Hindlimb muscle (tissue), 1 donor: ENCODE measurements around the gene FBXL15. TPM values are rescaled to one million over a fixed set of nuclear protein-coding genes. Genes with fewer than 3 reads are reported as not detected.
A peak's percentile ranks its signal among the peaks of the same experiment; 100 is the strongest.

ENCODE experiments used
- DNase-seq: peaks from one replicate; pipeline ENCODE4 v3.0.0-alpha.2; 2013
- polyA plus RNA-seq: library from polyadenylated mRNA; unstranded; fragments of 120-200 nt; gene quantifications from one replicate; pipeline ENCODE4 v1.2.1, GENCODE V29; 2013; ENCODE audit not compliant: insufficient read length

The FBXL15 gene
- polyA plus RNA-seq: 6.9 TPM

DNA sequence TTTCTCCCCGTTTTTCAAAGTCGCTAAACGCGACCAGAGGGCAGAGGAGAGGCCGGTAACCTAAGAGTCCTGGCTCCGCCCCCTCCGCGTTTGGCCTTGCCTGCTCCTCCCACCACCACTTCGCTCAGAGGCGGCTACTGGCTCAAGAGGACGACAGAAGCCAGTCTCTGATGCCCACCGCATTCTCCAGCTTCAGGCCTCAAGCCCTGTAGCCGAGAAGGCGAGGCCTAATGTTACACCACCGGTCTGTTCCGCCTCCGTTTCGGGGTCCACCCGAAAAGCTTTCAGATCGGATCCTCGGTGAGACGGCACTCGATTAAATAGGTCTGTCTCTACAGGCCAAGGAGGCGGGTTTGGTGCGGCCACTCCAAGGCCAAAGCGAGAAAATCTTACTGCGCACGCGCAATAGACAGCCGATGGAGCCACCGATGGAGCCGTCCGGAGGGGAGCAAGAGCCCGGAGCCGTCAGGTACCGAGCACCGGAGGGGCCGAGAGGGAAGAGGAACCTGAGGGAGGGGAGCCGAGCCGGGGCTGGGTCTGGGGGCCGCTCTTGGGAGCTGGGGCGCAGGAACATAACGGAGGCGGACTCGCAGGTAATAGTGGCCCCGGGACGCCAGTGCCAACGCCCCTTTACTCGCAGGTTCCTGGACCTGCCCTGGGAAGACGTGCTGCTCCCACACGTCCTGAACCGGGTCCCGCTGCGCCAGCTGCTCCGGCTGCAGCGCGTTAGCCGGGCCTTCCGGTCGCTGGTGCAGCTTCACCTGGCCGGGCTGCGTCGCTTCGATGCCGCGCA is at the start of gene FBXL15:
Gene FBXL15 (plus strand): TSS at position 123 of the 793 bp plus-strand sequence. CDS start 294 bp downstream, at position 417.
- DNase-seq: peak; percentile 96

GRCh38 chr10:102371295-102371694 is 49.3 kb upstream of the FBXL15 start:
- no peak for DNase-seq

GRCh38 chr10:102375250-102375649 is 45.4 kb upstream of the FBXL15 start:
- no peak for DNase-seq

GRCh38 chr10:102375867-102376266 is 44.8 kb upstream of the FBXL15 start:
- DNase-seq: no peak

GRCh38 chr10:102376901-102377300 is 43.7 kb upstream of the FBXL15 start:
- DNase-seq: no peak

- no peak for DNase-seq
Observed at GRCh38 chr10:102379383-102379782, 41.3 kb upstream of the FBXL15 start.

DNA sequence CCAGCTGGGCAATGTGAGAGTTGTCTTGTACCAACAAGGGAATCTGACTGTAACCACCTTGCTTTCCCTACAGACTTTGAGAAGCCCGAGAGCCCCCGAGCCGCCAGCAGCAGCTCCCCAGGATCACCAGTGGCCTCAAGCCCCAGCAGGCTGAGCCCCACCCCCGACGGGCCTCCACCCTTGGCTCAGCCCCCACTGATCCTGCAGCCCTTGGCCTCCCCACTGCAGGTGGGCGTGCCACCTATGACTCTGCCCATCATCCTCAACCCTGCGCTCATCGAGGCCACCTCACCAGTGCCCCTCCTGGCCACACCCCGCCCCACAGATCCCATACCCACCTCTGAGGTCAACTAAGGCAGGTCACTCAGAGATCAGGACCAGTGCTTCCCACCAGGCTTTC is 38.7 kb upstream of the FBXL15 start:
- DNase-seq: no peak

GRCh38 chr10:102382871-102383270 is 37.8 kb upstream of the FBXL15 start:
- no peak for DNase-seq

GRCh38 chr10:102384053-102384452 is 36.6 kb upstream of the FBXL15 start:
- DNase-seq: no peak

DNA sequence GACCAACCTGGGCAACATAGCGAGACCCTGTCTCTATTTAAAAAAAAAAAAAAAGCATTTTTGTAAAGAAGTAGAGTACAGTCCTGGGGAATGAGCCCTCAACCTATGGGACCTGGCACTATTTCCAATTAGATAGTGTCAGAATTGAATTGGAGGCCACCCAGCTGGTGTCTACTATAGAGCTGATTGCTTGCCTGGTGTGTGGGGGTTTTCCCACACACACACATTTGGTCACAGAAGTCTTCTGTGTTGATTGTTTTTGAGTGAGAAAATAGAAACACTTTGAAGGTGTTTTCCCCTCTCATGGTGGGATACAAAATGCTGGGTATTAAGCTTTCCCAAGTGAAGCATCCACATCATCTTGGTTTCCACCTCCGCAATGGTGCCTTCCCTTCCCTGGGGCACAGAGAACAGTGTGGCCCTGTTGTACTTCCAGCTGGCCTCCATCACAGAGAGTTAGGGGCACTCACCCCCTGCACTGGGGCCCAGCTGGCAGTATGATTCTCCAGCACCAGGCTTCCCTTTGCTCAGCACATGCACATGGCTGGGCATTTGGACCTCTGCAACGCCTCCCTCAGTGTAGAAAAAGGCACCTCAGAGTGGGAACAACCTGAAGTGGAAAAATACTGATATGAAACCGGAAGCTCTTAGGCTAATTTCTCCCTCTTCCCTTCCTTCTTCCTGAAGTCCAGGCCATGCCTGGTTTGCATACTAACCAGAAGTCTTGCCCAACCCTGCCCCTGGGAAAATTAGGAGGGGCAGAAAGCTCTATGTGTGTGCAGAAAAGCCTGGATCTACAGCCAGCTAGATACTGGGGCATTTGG is 35.8 kb upstream of the FBXL15 start:
- DNase-seq: no peak

DNA sequence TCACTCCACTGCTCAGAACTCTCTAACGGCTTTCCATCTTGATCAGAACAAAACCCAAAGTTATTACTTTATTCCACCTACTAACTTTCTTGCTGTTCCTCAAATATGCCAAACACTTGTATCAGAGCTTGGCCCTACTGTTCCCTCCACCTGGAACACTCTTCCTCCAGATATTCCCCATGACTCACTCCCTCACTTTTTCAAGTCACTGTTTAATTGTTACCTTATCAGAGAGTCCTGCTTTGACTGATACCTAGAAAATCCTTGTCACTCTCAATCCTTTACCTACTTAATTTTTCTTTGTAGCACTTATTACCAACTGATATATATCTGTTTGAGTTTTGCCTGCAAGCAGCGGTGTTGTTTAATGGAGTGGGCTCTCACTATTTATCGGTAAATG is 30.7 kb upstream of the FBXL15 start:
- DNase-seq: no peak

DNA sequence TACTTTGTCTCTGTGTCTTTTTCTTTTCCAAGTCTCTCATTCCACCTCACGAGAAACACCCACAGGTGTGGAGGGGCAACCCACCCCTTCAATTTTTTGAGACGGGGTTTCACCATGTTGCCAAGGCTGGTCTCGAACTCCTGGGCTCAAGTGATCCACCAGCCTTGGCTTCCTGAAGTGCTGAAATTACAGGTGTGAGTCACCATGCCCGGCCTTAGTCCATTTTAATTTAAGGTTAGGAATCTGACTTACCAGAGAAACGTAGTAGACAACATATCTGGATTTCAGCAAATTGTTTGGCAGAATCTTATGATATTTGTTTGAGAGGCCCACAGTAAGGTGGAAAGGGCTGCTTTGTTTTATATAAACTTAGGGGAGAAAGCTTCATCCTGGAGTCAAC is 28.3 kb upstream of the FBXL15 start:
- no peak for DNase-seq

DNA sequence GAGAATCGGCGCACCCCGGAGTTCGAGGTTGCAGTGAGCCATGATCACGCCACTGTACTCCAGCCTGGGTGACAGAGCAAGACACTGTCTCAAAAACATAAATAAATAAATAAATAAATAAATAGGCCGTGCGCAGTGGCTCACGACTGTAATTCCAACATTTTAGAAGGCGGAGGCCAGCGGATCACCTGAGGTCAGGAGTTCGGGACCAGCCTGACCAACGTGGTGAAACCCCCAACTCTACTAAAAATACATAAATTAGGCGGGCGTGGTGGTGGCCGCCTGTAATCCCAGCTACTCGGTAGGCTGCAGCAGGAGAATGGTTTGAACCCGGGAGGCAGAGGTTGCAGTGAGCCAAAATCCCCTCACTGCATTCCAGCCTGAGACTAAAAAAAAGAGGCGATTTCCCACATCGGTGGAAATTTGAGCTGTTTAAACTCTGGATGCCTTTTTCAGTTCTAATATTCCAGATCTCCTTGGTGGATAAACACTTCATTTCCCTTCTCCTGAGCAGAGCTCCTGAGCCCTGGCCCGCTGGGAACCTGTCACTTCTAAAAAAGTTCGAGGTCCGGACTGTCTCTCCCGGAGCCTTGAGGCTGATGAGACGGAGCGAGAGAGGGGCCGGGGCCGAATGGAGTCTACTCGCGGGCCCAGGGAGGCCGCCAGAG is 27.1 kb upstream of the FBXL15 start:
- DNase-seq: no peak

DNA sequence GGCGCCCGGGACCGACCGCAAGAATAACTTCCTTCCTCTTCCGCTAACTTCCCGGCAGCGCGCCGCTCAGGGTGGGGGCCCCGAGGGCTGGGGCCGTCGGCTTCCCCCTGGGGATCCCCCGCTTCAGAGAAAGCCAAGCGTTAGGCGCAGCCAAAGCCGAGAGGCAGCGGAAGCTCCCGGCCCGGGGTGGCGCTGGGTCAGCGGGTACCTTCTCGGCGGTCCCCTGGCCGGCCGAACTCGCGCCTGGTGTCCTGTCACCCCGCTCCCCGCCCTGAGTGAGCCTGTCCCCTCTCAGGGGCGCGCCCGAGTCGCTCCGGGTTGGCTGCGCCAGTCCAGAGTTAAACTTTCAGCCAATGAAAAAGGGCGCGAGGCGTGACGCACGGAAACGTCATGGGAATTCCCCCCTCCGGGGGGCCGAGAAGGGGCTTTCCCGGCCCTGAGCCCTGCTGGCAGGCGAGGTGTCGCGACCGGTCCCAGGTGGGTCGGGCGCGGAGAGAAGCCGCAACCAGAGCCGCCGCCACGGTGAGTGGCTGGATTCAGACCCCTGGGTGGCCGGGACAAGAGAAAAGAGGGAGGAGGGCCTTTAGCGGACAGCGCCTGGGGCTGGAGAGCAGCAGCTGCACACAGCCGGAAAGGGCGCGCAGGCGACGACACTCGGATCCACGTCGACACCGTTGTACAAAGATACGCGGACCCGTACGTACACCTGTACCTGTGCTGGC is 26.4 kb upstream of the FBXL15 start:
- peak; percentile 91 for DNase-seq

DNA sequence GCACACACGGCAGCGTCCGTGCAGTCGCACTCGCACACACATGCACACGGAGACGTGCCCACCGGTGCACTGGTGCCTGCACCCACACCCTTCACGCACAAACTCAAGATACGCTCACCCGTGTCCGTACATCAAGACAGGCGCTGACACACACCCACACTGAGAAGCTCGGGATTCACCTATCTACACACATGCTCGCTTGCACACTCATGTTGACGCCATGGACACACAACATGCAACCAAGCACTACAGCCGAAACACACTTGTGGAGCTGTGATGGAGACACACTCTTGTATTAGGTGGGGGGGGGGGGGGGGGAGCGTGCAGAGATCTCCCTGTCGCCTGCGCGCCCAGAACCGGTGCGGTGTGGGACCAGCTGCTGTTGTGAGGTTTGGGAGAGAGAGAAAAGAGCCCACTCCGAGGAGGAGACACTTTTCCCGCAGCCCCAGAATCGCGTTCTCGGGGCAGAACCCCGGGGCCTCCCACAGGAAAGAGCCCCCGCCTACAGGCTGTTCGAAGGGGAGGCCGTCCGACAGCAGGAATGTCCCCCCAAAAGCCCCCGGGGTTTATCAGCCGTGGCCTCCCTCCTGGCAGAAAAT is 25.7 kb upstream of the FBXL15 start:
- no peak for DNase-seq

DNA sequence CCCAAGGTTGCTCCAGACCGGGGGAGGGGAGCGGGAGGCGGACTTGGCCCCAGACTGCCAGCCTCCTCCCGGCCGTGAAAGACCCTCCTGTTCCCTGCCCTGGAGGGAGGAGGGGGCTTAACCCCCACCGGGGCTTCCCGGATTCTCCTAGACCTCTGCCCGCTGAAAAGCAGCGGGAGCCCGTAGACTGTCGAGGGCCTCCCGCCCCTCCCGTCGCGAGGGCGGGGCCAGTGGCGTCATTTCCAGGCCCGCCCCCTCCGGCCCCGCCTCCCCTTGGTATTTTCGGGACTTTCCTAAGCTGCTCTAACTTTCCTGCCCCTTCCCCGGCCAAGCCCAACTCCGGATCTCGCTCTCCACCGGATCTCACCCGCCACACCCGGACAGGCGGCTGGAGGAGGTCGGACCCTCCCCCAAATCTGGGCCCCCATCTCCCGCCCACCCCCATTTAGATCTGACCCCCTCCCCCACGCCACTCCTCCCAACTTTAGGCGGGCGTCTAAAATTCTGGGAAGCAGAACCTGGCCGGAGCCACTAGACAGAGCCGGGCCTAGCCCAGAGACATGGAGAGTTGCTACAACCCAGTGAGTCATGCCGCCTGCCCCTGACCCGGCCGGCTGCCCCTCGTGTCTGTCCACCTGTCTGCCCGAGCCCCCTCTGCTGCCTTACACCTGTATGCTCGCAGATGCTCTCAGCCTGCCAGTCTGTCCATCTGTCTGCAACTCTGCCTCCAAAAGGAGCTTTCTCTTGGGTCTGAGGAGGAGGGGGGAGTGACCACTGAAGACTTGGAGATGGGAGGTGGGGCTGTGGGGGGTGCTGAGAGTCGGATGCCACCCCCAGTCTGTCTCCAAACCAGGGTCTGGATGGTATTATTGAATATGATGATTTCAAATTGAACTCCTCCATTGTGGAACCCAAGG is 25.0 kb upstream of the FBXL15 start, which contains the start of gene NFKB2:
Gene NFKB2 (plus strand): TSS at position 306 of the 917 bp plus-strand sequence. CDS start 255 bp downstream, at position 561.
- peak; percentile 94 for DNase-seq

DNA sequence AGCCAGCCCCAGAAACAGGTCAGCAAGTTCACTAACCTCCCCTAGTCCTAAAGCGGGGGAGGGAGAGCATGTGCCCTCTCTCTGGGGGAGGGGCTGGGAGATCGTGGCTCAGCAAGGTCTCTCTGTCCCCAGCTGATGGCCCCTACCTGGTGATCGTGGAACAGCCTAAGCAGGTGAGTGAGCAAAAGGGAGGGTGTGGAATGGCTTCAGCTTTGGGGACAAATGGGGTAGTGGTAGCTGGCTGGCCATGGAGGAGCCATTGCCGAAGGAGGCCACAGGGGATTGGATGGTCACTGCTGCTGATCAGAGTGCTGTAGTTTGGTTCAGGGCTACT is 24.4 kb upstream of the FBXL15 start:
- DNase-seq: no peak

GRCh38 chr10:102396730-102397151 is 23.9 kb upstream of the FBXL15 start:
- DNase-seq: no peak

GRCh38 chr10:102397222-102398171 is 23.1 kb upstream of the FBXL15 start:
- no peak for DNase-seq
